Skeletal muscle satellite cell (primary cell): ENCODE results near the gene SNRPA.

Source experiments
- H3K27me3 ChIP-seq: 2 replicates; pipeline ENCODE4 v1.7.0; 2013; ENCODE audit warnings: low read length; ENCODE audit not compliant: control insufficient read depth, insufficient read depth
- H3K36me3 ChIP-seq: 2 replicates; pipeline ENCODE4 v1.7.0; 2013; ENCODE audit warnings: mild to moderate bottlenecking, control low read depth, low read length; ENCODE audit not compliant: insufficient read depth
- H3K4me1 ChIP-seq: 2 replicates; pipeline ENCODE4 v1.7.0; 2013; ENCODE audit warnings: low read length; ENCODE audit not compliant: control insufficient read depth, insufficient read depth
- H3K4me2 ChIP-seq: 2 replicates; pipeline ENCODE4 v1.7.0; 2013; ENCODE audit warnings: mild to moderate bottlenecking, low read length
- H3K4me3 ChIP-seq: 2 replicates; pipeline ENCODE4 v1.7.0; 2013; ENCODE audit warnings: low read length
- H3K9ac ChIP-seq: 2 replicates; pipeline ENCODE4 v1.7.0; 2013; ENCODE audit warnings: mild to moderate bottlenecking, low read depth, low read length, moderate library complexity
- H3K9me3 ChIP-seq: replicated peaks from 2 replicates; pipeline ENCODE4 v1.7.0; 2013; ENCODE audit warnings: mild to moderate bottlenecking, control low read depth, low read length

Gene SNRPA

DNA sequence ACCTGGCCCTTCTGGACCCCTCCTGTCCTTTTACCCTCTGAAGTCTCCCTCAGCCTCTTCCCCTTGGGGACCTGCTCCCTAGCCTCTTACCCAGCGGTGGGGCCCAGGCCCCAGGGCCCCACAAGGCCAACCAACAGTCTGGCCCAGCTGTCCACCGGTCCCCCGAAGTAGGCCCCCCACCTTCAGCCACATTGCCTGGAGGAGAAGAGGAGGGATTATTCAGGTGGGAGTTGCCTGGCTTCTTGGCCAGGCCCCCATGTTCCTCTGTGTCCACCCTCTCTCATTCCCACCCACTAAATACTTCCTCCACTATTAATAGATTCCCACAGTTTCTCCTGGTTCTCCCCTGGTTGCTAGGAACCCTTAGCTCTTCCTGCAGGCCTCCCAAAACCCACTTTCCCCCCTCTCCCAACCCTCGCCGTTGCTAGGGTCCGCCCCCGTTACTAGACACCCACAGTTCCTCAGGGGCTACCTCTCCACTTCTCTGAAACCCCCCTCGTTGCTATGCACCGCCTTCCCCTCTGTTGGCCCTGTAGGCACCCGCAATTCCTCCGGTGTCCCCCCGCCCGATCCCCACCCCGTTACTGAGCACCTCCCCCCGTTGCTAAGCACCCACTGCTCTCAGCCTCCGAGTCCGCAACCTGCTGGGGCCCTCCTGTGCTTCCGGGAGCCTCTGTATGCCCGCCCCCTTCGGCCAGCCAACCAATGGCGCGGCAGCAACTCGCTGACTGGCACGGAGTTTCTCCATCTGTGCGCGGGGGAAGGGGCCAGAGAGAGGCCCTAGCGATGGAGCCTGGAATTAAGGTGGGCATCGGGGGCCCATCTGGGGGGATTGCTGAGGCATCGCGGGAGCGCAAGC, 36.3 kb upstream of the SNRPA start:
- no peaks in the 10 kb centered on the region for H3K36me3 ChIP-seq
- peaks cover 32% of the 10 kb centered on the region for H3K4me1 ChIP-seq
- H3K9me3 ChIP-seq: no peaks in the 10 kb centered on the region
- H3K4me3 ChIP-seq: peak overlapping the region; percentile 61
- peak overlapping the region; percentile 77 for H3K4me2 ChIP-seq
- no peaks in the 10 kb centered on the region for H3K27me3 ChIP-seq
- peak overlapping the region; percentile 76 for H3K9ac ChIP-seq

DNA sequence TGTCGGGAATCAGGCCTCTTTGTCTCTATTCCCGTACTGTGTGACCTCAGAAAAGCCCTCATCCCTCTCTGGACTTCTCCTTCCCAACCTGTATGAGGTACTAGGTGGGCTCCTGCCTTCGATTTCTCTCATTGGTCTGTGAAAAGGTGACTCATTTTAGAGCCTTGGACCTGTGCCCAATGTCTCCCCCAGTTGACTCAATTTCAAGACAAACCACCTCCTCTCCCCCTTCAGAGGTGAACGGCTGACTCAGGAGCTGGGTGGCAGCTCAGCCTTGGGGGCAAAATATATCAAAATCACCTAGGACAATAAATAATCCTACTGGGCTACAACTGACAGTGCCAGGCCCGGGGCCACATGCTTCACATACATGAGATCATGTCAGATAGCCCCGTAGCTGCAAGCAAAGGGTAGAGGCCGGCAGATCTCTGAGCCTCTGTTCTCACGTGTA, 34.9 kb upstream of the SNRPA start:
- H3K9ac ChIP-seq: peak overlapping the region; percentile 87
- H3K4me3 ChIP-seq: peak overlapping the region; percentile 83
- peaks cover 45% of the 10 kb centered on the region for H3K4me1 ChIP-seq
- H3K27me3 ChIP-seq: no peaks in the 10 kb centered on the region
- H3K36me3 ChIP-seq: peaks cover 3% of the 10 kb centered on the region
- peak overlapping the region; percentile 77 for H3K4me2 ChIP-seq
- H3K9me3 ChIP-seq: no peaks in the 10 kb centered on the region

DNA sequence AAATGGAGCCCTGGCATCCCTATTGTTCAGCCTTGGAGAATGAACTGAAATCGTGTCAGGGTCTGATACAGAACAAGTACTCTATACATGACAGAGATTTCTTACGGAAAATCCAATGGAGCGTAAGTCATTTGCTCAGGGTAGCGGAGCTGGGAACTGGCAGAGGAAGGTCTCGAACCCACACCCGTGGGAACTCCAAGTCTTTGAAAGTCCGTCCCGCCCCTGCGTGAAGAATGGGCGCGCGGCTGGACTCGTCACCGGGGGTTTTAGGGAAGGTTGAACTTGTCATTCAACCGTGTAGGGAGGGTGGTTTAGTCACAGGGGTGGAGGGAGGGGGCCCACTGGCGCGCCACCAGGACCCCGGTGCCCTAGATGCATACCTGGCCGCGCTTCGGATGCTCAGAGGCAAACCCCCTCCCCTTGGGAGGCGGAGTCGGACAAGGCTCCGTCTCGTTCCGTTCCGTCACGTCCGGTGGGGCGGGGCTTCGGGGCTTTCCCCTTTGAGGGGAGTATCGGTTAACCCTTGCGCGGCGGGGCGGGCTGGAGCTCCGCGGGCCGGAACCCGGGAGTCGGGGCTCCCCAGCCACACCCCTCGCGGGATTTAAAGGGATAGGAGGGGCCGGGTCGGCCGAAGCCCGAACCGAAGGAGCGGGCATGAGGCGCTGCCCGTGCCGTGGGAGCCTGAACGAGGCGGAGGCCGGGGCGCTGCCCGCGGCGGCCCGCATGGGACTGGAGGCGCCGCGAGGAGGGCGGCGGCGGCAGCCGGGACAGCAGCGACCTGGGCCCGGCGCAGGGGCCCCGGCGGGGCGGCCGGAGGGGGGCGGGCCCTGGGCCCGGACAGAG, 34.3 kb upstream of the SNRPA start, which contains the start of the genes COQ8B and ITPKC:
TSS of gene COQ8B (minus strand) at position 405 of the 843 bp plus-strand sequence. CDS start 2,254 bp downstream, outside the sequence.
TSS of gene ITPKC (plus strand) at position 631 of the 843 bp plus-strand sequence. CDS start at position 655, 24 bp downstream.
- Histone ChIP-seq H3K27me3 (no peaks in the 10 kb centered on the region), H3K36me3 (peaks cover 4% of the 10 kb centered on the region), H3K4me3 (peak within 1 kb of the TSS; percentile 83), H3K4me1 (peaks cover 52% of the 10 kb centered on the region), H3K9ac (peak within 1 kb of the TSS; percentile 87), H3K4me2 (peak within 1 kb of the TSS; percentile 77), H3K9me3 (no peaks in the 10 kb centered on the region)

DNA sequence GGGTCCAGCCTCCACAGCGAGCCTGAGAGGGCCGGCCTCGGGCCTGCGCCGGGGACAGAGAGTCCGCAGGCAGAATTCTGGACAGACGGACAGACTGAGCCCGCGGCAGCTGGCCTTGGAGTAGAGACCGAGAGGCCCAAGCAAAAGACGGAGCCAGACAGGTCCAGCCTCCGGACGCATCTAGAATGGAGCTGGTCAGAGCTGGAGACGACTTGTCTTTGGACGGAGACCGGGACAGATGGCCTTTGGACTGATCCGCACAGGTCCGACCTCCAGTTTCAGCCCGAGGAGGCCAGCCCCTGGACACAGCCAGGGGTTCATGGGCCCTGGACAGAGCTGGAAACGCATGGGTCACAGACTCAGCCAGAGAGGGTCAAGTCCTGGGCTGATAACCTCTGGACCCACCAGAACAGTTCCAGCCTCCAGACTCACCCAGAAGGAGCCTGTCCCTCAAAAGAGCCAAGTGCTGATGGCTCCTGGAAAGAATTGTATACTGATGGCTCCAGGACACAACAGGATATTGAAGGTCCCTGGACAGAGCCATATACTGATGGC, 33.6 kb upstream of the SNRPA start:
- Histone ChIP-seq H3K27me3 (no peaks in the 10 kb centered on the region), H3K9me3 (no peaks in the 10 kb centered on the region), H3K9ac (peak overlapping the region; percentile 87), H3K4me2 (peak overlapping the region; percentile 77), H3K4me1 (peaks cover 59% of the 10 kb centered on the region), H3K36me3 (peaks cover 4% of the 10 kb centered on the region), H3K4me3 (peak overlapping the region; percentile 83)

DNA sequence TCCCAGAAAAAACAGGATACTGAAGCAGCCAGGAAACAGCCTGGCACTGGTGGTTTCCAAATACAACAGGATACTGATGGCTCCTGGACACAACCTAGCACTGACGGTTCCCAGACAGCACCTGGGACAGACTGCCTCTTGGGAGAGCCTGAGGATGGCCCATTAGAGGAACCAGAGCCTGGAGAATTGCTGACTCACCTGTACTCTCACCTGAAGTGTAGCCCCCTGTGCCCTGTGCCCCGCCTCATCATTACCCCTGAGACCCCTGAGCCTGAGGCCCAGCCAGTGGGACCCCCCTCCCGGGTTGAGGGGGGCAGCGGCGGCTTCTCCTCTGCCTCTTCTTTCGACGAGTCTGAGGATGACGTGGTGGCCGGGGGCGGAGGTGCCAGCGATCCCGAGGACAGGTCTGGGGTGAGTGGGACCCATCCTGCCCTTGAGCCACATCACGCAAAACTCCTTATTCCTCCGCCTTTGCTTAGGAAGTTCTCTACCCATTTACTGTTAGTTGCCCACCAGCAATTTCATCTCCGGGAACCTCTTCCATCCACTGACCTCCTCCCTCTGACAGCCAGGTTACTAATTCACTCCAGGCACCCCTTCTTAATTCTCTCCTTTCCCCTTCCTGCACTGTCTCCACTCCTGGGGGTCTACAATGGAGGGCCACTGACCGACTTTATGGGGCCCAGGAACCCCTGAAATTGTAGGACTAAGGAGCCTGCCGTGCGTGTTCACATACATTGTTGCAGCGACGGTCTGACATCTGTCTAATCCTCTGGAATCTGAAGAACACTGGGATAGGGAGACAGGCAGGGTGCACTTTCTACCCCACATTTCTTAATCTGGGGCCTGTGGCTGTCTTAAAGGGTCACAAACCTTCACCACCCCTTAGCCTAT, 32.9 kb upstream of the SNRPA start:
- Histone ChIP-seq H3K36me3 (peaks cover 4% of the 10 kb centered on the region), H3K4me3 (peak overlapping the region; percentile 83), H3K4me1 (peaks cover 62% of the 10 kb centered on the region), H3K27me3 (no peaks in the 10 kb centered on the region), H3K9me3 (no peaks in the 10 kb centered on the region), H3K4me2 (peak overlapping the region; percentile 77), H3K9ac (peak overlapping the region; percentile 87)

DNA sequence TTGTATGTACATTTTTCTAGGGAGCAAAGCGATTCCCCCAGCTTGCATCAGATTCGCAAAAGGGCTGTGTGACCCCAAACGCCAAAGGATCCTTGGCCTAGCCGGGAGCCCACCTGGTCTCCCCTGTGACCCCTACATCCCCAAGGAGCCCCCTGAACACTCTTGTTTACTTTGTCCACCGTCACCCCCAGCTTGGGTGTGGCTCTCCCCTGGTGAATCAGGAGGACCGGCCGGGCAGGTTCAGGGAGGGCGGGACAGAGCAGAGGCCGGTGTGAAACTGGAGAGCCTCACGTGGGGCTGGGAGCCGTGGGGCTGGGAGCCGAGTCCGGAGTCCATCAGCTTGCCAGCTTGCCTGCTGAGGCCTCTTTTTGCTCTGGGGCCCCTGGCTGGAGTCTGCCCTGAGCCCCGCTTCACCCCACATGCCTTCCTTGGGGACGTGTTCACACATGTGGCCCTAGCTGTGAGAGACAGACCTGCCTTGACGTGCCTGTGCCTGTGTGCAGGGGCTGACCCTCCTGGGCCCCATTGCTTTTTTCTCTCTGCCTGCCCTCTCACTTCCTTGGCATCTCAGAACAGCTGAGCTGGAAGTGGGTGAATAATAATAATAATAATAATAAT, 32.1 kb upstream of the SNRPA start:
- Histone ChIP-seq H3K4me1 (peaks cover 61% of the 10 kb centered on the region), H3K4me3 (peak overlapping the region; percentile 83), H3K4me2 (peak overlapping the region; percentile 77), H3K9ac (peak overlapping the region; percentile 87), H3K27me3 (no peaks in the 10 kb centered on the region), H3K9me3 (no peaks in the 10 kb centered on the region), H3K36me3 (peaks cover 7% of the 10 kb centered on the region)

DNA sequence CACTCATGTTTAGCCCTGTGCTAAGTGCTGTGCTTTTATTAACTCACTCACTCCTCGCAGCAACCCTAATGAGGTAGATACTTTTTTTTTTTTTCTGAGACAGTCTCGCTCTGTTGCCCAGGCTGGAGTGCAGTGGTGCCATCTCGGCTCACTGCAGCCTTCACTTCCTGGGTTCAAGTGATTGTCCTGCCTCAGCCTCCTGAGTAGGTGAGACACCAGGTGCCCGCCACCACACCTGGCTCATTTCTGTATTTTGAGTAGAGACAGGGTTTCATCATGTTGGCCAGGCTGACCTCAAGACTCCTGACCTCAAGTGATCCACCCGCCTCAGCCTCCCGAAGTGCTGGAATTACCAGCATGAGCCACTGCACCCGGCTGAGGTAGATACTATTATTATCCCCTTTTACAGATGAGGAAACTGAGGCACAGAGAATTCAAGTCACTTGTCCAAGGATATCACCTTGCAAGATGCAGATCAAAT, 31.5 kb upstream of the SNRPA start:
- Histone ChIP-seq H3K4me3 (peak overlapping the region; percentile 83), H3K4me1 (peaks cover 56% of the 10 kb centered on the region), H3K9ac (peak overlapping the region; percentile 87), H3K4me2 (peak overlapping the region; percentile 77), H3K9me3 (no peaks in the 10 kb centered on the region), H3K27me3 (no peaks in the 10 kb centered on the region), H3K36me3 (peaks cover 13% of the 10 kb centered on the region)

DNA sequence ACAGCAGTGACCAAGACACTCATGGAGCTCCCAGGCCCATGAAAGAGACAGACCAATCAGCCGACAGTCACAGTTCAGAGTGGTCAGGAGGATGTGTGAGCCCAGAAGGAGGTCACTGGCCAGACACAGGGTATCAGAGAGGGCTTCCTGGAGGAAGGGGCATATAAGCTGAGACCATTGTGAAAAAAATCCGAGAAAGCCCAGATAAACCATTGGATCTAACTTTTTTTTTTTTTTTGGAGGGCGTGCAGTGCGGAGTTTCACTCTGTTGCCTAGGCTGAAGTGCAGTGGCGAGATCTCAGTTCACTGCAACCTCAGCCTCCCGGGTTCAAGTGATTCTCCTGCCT, 29.9 kb upstream of the SNRPA start:
- H3K36me3 ChIP-seq: peaks cover 24% of the 10 kb centered on the region
- H3K4me3 ChIP-seq: peak overlapping the region; percentile 83
- H3K27me3 ChIP-seq: no peaks in the 10 kb centered on the region
- H3K4me1 ChIP-seq: peaks cover 45% of the 10 kb centered on the region
- H3K4me2 ChIP-seq: peak overlapping the region; percentile 77
- H3K9me3 ChIP-seq: no peaks in the 10 kb centered on the region
- peak overlapping the region; percentile 68 for H3K9ac ChIP-seq

DNA sequence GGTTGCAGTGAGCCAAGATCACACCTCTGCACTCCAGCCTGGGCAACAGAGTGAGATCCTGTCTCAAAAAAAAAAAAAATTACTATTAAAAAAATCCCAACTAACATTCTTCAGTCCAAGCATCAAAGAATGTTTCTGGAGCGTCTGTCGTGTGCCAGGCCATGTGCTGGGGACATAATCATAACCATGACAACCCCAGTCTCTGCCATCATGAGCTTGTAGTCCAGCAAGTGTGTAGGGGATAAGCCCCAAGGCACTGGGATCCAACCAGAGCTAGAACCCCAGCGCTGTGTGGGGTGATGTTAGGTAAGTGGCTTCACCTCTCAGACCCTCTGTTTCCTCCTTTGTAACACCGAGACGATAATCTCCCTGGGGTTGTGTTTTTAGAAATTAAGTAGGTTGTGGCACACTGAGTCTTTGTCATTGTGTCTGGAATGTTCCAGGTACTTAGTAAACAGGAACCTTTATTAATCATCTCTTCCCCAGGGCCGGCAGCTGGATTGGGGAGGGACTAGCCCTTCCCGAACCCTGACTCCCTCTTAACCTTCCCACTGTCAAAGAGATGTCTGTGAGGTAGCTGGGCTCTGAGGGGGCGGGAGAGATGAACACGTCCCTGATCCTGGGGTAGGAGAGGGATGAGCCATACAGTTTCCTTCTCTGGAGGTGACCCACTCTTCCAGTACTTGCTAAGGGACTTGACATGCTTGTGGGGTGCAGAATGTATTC, 28.9 kb upstream of the SNRPA start:
- no peaks in the 10 kb centered on the region for H3K9me3 ChIP-seq
- H3K4me2 ChIP-seq: peak overlapping the region; percentile 74
- no peaks in the 10 kb centered on the region for H3K27me3 ChIP-seq
- peak overlapping the region; percentile 22 for H3K9ac ChIP-seq
- H3K36me3 ChIP-seq: peaks cover 30% of the 10 kb centered on the region
- peaks cover 41% of the 10 kb centered on the region for H3K4me1 ChIP-seq
- peak overlapping the region; percentile 30 for H3K4me3 ChIP-seq
